GM19328 (cell line): Measurements from ENCODE around the gene PLCH1.
A peak's percentile ranks its signal among the peaks of the same experiment; 100 is the strongest.

Source experiments
- ATAC-seq: cut with Tn5 transposase; IDR thresholded peaks from one replicate; pipeline ENCODE4 v1.9.1; 2021; ENCODE audit warnings: mild to moderate bottlenecking, moderate library complexity; ENCODE audit not compliant: unreplicated experiment

The PLCH1 gene, protein sequence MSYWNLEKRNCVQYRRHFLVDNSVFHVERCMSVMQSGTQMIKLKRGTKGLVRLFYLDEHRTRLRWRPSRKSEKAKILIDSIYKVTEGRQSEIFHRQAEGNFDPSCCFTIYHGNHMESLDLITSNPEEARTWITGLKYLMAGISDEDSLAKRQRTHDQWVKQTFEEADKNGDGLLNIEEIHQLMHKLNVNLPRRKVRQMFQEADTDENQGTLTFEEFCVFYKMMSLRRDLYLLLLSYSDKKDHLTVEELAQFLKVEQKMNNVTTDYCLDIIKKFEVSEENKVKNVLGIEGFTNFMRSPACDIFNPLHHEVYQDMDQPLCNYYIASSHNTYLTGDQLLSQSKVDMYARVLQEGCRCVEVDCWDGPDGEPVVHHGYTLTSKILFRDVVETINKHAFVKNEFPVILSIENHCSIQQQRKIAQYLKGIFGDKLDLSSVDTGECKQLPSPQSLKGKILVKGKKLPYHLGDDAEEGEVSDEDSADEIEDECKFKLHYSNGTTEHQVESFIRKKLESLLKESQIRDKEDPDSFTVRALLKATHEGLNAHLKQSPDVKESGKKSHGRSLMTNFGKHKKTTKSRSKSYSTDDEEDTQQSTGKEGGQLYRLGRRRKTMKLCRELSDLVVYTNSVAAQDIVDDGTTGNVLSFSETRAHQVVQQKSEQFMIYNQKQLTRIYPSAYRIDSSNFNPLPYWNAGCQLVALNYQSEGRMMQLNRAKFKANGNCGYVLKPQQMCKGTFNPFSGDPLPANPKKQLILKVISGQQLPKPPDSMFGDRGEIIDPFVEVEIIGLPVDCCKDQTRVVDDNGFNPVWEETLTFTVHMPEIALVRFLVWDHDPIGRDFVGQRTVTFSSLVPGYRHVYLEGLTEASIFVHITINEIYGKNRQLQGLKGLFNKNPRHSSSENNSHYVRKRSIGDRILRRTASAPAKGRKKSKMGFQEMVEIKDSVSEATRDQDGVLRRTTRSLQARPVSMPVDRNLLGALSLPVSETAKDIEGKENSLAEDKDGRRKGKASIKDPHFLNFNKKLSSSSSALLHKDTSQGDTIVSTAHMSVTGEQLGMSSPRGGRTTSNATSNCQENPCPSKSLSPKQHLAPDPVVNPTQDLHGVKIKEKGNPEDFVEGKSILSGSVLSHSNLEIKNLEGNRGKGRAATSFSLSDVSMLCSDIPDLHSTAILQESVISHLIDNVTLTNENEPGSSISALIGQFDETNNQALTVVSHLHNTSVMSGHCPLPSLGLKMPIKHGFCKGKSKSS (N-terminal part only)

DNA sequence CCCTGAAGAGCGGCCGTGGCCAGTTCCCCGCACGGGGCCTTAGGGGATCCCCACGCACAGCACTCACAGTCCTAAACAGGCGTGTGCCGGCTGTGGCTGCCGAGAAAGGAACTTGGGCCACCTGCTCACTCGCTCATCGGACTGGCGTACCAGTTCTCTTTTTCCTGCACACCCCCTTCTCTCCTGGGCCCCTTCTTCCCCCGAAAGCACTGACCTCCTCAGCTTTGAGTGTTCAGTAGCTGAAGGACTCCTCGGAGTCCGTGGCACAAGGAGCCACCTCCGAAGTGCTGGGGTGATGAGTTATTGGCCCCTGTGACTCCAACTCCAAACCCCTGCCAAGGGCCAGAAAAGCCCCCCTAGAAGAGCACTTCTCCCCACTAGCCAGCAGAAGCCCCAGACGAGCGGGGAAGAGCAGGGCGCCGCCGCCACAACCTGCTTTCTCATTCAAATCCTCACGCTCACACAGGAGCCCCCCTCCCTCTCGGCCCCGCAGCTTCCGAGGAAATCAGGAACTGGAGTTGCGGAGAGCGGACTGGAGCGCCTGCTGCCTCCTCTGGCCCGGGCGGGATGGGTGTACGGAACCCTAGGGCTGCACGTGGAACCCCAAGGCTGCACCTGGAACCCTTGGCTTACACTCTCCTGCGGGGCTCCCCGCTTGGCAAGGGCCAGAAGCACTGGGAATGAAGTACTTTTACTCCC lies at the start of gene PLCH1:
PLCH1 (minus strand) TSS at position 446 of the 699 bp plus-strand sequence. CDS start 40,847 bp downstream, outside the sequence.
- ATAC-seq: peak; percentile 52

DNA sequence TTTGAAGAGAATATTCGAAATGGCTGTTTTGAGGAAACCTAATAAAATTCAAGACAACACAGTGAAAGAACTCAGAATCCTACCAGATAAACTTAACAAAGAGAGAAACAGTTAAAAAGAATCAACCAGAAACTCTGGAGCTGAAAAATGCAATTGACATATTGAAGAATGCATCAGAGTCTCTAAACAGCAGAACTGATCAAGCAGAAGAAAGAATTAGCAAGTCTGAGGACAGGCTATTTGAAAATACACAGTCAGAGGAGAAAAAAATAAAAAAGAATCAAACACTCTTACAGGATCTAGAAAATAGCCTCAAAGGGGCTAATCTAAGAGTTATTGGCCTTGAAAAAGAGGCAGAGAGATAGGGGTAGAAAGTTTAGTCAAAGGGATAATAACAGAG lies 47.7 kb upstream of the PLCH1 start:
- ATAC-seq: no peak

DNA sequence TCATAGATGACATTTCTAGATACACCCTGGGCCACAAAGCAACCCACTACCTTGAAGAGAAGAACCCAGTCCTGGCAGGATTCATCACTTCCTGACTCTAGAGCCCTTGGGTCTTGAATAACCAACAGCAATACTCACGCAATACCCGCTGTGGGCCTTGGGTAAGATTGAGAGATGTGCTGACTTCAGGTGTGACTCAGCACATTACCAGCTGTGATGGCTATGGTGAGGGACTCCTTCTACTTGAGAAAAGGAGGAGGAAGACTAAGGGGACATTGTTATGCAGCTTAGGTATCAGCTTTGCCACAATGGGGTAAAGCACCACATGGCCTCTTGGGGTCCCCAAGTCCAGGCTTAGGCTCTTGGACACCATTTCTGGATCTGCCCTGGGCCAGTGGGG lies 46.3 kb upstream of the PLCH1 start:
- ATAC-seq: no peak

DNA sequence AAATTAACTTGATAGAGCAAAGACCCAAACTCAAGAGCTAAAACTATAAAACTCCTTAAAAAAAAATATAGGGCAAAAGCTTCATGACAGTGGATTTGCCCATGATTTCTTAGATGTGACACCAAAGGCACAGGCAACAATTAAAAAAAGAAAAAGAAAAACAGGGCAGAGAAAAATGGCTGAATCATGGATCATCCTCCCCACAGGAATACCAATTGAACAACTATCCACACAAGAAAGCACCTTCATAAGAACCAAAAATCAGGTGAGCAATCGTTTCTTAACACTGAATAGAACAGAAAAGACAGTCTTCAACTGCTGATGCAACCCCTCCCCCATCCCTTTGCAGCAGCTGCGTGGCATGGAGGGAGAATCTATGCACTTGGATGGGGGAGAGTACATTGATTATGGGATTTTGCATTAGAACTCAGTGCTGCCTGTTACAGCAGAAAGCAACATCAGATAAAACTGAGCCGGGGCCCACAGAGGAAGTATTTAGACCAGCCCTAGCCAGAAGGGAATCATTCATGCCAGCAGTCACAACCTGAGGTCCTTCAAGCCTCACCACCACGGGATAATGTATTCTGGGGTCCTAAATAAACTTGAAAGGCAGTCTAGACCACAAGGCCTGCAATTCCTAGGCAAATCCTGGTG lies 45.5 kb upstream of the PLCH1 start:
- ATAC-seq: no peak

DNA sequence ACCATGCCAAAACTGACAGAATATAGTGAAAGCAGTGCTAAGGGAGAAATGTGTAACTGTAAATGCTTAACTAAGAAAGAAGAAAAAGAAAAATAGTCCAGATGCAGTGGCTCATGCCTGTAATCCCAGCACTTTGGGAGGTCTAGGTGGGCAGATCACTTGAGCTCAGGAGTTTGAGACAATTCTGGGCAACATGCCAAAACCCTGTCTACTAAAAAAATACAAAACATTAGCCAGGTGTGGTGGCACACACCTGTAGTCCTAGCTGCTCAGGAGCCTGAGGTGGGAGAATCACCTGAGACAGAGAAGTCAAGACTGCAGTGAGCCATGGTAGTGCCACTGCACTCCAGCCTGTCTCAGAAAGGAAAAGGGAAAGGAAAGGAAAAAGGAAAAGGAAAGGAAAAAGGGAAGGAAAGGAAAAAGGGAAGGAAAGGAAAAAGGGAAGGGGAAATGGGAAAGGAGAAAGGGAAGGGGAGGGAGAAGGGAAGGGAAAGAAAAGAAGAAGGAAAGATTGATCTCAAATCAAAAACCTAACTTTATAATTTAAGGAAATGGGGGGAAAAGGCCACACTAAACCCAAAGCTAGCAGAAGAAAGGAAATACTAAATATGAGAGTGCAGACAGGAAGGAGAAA lies 40.9 kb upstream of the PLCH1 start:
- no peak for ATAC-seq

DNA sequence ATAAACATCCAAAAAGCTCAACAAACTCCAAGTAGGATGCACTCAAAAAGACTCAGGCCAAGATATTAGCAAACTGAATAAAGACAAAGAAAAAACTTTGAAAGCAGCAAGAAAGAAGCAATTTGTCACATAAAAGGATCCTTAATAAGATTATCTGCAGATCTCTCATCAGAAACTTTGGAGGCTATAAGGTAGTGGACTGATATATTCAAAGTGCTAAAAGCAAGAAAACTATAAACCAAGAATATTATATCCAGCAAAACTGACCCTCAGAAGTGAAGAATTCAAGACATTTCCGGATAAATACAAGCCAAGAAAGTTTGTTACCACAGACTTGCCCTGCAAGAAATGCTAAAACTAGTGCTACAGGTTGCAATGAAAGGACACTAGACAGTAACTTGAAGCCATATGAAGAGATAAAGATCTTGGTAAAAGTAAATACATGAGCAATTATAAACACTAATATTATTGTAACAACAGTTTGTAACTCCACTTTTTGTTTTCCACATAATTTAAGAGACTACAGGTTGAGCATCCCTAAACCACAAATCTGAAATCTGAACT lies 37.6 kb upstream of the PLCH1 start:
- no peak for ATAC-seq

DNA sequence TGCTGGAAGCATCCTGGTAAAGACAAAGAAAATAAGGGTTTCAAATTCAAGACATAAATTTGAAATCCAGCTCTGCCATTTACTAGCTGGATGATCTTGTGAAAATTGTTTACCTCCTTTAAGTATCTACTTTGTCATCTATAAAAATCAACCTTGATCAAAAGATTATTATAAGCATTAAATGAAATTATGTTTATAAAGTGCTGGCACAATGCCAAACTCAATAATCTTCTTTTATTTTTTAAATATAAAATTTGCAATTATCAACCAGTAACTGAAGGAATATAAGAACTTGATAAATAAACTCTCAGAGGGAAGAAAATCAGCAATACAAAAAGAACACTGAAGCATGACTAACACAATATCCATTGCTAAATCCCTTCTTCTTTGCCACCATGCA lies 35.4 kb upstream of the PLCH1 start:
- ATAC-seq: no peak

DNA sequence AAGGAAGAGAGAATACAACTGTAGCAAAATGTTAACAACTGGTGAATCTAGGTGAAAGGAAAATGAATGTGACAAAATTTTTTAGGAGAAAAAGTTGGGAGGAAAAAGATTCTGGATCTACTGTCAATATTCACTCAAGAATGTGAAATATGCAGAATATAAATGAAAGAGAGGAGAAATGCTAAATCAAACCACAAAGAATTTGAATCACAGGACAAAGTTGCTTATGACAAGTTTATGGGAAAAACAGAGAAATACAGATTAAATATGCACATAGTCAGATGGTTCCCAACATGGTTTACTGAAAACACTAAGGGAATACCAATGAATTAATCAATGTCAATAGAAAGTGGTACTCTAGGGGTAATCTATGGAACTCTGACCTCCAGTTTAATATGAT lies 33.6 kb upstream of the PLCH1 start:
- no peak for ATAC-seq

DNA sequence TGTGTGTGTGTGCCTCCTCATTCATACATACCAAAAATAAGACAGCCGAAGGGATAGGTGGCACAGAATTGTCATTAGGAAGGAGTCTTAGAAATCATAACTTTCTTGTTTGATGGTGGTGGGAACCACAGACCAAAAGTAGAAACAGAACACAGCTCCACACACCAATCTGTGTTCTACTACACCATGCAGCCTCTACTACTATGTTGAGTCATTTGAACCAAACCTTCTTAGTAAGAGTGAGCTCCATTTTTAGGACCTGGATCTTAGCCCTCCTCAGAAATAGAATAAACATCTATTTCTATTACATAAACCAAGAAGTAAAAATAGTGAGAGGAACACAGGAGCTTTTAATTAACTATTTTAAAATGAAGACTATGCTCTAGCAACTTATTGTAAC lies 27.9 kb upstream of the PLCH1 start:
- no peak for ATAC-seq

DNA sequence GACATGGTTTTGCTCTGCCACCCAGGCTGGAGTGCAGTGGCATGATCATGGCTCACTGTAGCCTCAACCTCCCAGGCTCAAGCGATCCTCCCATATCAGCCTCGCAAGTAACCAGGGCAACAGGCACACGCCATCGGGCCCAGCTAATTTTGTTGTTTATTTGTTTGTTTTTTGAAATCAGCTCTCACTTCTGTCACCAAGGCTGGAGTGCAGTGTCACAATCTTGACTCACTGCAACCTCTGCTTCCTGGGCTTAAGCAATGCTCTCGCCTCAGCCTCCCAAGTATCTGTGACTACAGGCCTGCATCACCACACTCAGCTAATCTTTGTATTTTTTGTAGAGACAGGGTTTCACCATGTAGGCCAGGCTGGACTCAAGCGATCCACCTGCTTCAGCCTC lies 26.3 kb upstream of the PLCH1 start:
- no peak for ATAC-seq

DNA sequence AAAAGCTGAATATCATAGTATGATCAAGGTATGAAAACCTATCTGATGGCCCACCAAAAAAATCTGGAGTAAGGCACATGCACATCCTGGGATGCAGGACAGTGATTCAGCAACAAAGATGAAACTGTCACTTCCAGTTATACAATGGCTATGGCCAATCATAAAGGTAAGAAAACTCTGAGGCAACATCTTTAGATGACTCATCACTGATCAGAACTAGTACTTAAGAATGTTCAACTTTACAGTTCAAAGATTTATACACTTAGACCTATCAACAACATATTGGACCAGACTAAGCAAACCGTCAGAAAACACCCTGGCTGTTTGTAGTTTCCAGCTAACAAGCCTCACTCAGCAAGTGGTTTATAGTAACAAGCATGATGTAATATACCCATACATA lies 21.3 kb upstream of the PLCH1 start:
- ATAC-seq: no peak

DNA sequence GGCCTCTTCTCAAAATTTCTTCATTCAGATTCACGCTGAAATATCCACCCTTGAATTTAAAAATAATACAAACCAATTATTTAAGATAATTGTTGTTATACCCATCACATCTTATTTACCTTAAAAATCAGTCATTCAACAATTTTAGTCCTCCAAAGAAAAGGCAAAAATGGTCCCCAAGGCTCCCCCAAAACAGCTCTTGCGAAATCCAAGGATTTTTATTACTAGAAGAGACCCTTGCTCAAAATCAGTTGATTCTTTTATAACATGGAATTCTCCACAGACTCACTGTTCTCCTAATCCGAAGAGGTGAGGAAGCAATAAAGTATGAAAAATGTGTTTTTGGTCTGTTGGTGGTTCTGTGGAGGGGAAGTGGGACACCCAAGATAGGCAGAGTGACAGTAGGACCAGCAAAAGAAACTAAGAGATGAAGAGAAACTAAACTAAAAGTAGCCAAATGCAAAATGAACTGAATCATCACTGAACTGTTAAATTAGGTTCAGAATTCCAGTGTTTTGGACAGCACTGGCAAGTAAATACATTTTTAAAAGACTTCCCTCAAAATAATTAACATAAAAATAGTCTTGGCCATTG lies 19.1 kb upstream of the PLCH1 start:
- no peak for ATAC-seq

DNA sequence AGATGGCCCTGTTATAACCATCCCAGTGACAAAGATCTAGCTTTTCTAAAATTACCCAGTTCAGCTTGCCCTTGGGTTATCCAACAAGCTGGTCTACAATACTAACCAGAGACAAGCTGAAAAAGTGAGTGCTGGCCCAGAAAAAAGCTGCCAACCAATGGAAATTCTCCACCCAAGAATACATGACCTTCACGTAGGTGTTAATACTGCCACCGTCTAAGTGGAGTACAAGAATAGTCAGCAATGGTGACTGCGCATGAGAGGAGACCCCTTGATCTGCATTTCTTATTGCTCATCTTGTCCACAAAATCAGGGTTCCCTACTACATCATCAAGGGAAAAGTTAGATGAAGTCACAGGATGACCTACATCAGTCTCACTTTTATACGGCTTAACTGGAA lies 15.8 kb upstream of the PLCH1 start:
- no peak for ATAC-seq

DNA sequence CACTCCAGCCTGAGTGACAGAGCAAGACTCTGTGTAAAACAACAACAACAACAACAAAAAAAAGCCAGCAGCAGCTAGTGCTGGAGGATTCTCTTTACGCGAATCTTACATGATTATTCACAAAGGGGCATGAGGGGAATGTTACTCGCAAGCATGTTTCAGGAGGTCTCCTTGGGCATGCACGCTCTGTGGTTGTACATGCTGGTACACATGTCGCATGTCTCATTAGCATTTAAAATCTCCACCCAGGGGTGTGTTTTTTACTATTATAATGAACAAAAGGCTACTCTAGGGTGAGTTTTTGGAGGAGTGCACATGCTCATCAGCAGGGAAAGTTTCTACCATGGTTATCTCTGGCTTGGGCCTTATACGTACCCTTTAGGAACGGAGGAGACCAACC lies 12.7 kb upstream of the PLCH1 start:
- no peak for ATAC-seq

DNA sequence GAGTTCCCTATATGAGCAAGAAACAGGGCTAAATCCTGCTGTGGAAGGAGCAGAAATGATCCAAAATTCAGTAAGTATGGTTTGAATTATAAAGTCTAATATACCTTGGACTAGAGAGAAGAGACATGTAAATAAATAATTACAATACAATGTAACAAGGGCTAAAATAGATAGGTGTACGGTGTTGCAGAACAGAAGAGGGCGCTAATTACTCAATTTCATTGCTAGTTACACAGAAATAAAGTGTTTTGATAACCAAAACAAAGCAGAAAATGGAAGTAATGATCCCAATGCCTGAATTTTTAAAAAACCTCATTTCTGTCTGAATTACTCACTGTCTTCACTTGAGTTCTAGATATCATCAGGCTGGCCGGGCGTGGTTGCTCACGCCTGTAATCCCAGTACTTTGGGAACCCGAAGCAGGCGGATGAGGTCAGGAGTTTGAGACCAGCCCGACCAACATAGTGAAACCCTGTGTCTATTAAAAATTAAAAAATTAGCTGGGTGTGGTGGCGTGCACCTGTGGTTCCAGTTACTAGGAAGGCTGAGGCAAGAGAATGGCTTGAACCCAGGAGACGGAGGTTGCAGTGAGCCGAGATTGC lies 8.3 kb upstream of the PLCH1 start:
- no peak for ATAC-seq

DNA sequence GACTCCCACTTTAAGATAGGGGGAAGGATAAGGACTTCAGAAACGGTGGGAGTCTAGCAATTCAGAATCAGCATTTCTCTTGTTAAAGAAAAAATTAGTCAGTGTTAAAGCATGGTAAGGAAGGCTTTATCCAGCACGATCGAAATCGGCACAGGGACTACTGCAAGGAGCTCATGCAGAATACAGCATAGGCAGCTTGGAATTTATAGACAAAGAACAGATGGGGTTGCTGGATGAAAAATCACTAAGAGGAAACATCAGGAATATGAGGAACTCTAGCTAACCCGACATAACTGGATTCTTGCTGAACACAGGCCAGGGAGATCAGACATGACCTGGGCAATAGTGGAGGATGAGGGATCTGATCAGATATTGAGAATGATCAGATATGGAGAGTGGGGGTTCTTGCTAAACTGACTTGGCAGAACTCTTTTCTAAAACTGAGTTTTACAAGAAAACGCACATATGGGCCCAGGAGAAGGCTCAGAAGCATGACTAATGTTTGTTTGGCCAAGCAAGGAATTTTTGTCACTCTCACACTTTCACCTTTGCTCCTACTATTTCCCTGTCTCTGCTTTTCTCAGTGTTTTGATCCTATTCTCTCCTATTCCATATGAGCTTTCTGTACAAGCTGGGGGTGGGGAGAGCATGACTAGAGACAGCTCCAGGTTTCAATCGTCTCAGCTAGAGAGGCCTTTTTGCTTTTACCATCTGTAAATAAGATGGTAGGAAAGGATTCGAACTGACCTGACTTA lies 3.9 kb upstream of the PLCH1 start:
- ATAC-seq: no peak

DNA sequence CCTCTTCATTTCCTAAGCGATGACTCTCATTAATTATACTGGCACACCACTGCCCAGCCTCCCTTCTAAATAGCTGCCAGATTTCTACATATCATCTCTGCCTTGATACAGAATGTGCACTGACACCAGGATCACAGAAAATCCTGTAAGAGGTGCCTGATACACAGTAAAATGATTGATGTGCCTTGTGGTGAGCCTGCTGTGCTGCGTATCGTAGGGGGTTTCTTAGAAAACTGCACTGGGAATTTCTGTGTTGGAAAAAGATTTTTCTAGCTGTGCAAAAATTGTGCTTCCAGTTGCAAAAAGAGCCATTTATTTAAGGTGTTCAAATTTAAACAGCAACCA lies 3.0 kb upstream of the PLCH1 start:
- no peak for ATAC-seq
